ENCODE data around the gene MECR. TPM values are rescaled to one million over a fixed set of nuclear protein-coding genes. Genes with fewer than 3 reads are reported as not detected.

MECR gene
- total RNA-seq, 1 donor from 2014 or later = 11.7 TPM

DNA sequence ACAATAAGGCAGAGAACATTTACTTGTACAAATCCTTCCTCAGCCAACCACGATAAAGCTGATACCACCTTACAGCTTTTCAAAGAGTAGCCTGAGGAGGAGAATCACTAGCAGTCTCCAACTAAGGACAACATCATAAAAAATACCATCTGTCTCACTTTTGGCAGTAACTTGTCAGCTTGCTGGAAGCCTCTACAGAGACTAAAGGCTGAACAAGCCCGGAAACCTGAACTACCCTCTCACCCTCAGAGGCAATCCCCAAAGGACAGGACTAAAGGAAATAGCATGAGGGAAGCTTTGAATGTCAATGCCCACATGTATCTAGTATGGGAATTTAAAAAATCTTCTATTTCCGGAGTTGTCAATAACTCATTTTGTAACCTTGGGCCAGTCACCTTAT, 59.6 kb downstream of the MECR start:
- no peak for DNase-seq (ENCODE audit: low spot score)
- Mint-ChIP-seq H3K36me3 (peaks cover 42% of the 10 kb centered on the region), H3K9me3 (peaks cover 7% of the 10 kb centered on the region), H3K27me3 (ENCODE audit: insufficient read depth, low read depth) (no peaks in the 10 kb centered on the region), H3K4me3 (no peak overlapping the region), H3K4me1 (peaks cover 18% of the 10 kb centered on the region), H3K27ac (peak overlapping the region; percentile 58)
- no peaks in the 10 kb centered on the region for H3K9me3 ChIP-seq (ENCODE audit: low read depth)
- H3K79me2 ChIP-seq (ENCODE audit: low read depth) = peaks cover 98% of the 10 kb centered on the region
- peaks cover 19% of the 10 kb centered on the region for H3K4me1 ChIP-seq
- no peak overlapping the region for H3K27ac ChIP-seq
- no peaks in the 10 kb centered on the region for H3K27me3 ChIP-seq
- no peaks in the 10 kb centered on the region for H3K36me3 ChIP-seq
- no peak overlapping the region for H2AFZ ChIP-seq (replicated peaks)
- TF ChIP-seq EZH2phosphoT487 (IDR thresholded peaks at IDR 0.05) (no peak), EZH2 (IDR thresholded peaks at IDR 0.05) (no peak)
- TF ChIP-seq, protein P1, sequence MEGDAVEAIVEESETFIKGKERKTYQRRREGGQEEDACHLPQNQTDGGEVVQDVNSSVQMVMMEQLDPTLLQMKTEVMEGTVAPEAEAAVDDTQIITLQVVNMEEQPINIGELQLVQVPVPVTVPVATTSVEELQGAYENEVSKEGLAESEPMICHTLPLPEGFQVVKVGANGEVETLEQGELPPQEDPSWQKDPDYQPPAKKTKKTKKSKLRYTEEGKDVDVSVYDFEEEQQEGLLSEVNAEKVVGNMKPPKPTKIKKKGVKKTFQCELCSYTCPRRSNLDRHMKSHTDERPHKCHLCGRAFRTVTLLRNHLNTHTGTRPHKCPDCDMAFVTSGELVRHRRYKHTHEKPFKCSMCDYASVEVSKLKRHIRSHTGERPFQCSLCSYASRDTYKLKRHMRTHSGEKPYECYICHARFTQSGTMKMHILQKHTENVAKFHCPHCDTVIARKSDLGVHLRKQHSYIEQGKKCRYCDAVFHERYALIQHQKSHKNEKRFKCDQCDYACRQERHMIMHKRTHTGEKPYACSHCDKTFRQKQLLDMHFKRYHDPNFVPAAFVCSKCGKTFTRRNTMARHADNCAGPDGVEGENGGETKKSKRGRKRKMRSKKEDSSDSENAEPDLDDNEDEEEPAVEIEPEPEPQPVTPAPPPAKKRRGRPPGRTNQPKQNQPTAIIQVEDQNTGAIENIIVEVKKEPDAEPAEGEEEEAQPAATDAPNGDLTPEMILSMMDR (IDR thresholded peaks at IDR 0.05) = no peak
- peaks cover 48% of the 10 kb centered on the region for H3F3A ChIP-seq (ENCODE audit: low read depth)
- H3K4me3 ChIP-seq = no peak overlapping the region
- H4K20me1 ChIP-seq (ENCODE audit: low read depth) = peaks cover 82% of the 10 kb centered on the region
- H3K4me2 ChIP-seq = no peak overlapping the region
- H3K9ac ChIP-seq = peak overlapping the region; percentile 27

DNA sequence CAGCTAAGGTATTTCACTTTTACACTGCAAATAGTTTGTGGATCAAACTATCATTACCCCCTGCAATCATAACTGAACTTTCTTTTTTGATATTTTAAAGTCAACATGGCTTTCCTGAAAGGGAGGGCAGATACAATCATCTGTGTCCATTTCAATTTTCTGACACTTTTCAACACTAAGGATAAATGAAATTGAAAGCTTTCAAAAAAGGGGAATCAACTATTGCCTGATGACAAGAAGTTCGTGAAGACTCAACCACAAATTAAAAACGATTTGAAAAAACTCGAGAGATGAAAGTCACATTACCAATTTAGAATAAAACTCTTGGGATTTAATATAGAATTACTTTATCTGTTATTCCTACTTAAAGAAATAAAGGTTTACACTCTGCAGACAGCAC, 60.8 kb downstream of the MECR start:
- Histone ChIP-seq H2AFZ (replicated peaks) (no peak overlapping the region), H3K79me2 (ENCODE audit: low read depth) (peaks cover 100% of the 10 kb centered on the region), H3K4me2 (no peak overlapping the region), H3K4me3 (no peak overlapping the region), H3K27ac (no peak overlapping the region), H3F3A (ENCODE audit: low read depth) (peaks cover 59% of the 10 kb centered on the region), H4K20me1 (ENCODE audit: low read depth) (peaks cover 91% of the 10 kb centered on the region), H3K27me3 (no peaks in the 10 kb centered on the region), H3K36me3 (no peaks in the 10 kb centered on the region), H3K4me1 (peaks cover 30% of the 10 kb centered on the region), H3K9me3 (ENCODE audit: low read depth) (no peaks in the 10 kb centered on the region), H3K9ac (no peak overlapping the region)
- Mint-ChIP-seq H3K4me1 (peaks cover 29% of the 10 kb centered on the region), H3K9me3 (peaks cover 5% of the 10 kb centered on the region), H3K27me3 (ENCODE audit: insufficient read depth, low read depth) (no peaks in the 10 kb centered on the region), H3K27ac (no peak overlapping the region), H3K4me3 (no peak overlapping the region), H3K36me3 (peaks cover 40% of the 10 kb centered on the region)
- TF ChIP-seq, protein P1 (IDR thresholded peaks at IDR 0.05) = no peak
- TF ChIP-seq EZH2 (IDR thresholded peaks at IDR 0.05) = no peak
- no peak for TF ChIP-seq EZH2phosphoT487 (IDR thresholded peaks at IDR 0.05)
- no peak for DNase-seq (ENCODE audit: low spot score)

DNA sequence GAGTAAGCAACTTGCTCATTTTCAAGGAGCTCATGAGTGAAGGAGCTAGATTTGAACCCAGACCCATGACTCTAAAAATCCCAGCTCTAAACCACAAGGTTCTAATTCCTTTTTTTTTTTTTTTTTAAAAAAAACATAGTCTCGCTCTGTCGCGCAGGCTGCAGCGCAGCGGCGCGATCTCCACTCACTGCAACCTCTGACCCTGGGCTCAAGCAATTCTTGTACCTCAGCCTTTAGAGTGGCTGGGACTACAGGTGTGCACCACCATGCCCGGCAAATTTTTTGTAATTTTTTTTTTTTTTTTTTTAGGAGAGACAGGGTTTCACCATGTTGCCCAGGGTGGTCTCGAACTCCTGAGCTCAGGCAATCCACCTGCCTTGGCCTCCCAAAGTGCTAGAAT, 62.8 kb downstream of the MECR start:
- peaks cover 41% of the 10 kb centered on the region for H3K4me1 ChIP-seq
- H3K27me3 ChIP-seq = no peaks in the 10 kb centered on the region
- Mint-ChIP-seq H3K9me3 (no peaks in the 10 kb centered on the region), H3K4me3 (no peak overlapping the region), H3K27me3 (ENCODE audit: insufficient read depth, low read depth) (no peaks in the 10 kb centered on the region), H3K36me3 (peaks cover 35% of the 10 kb centered on the region), H3K27ac (no peak overlapping the region), H3K4me1 (peaks cover 49% of the 10 kb centered on the region)
- no peaks in the 10 kb centered on the region for H3K9me3 ChIP-seq (ENCODE audit: low read depth)
- no peak overlapping the region for H2AFZ ChIP-seq (replicated peaks)
- peaks cover 6% of the 10 kb centered on the region for H3K36me3 ChIP-seq
- peaks cover 100% of the 10 kb centered on the region for H4K20me1 ChIP-seq (ENCODE audit: low read depth)
- peaks cover 100% of the 10 kb centered on the region for H3K79me2 ChIP-seq (ENCODE audit: low read depth)
- TF ChIP-seq EZH2phosphoT487 (IDR thresholded peaks at IDR 0.05) (no peak), EZH2 (IDR thresholded peaks at IDR 0.05) (no peak)
- TF ChIP-seq, protein P1 (IDR thresholded peaks at IDR 0.05) = no peak
- H3K4me2 ChIP-seq = no peak overlapping the region
- no peak overlapping the region for H3K9ac ChIP-seq
- H3K4me3 ChIP-seq = no peak overlapping the region
- peaks cover 69% of the 10 kb centered on the region for H3F3A ChIP-seq (ENCODE audit: low read depth)
- no peak overlapping the region for H3K27ac ChIP-seq
- no peak for DNase-seq (ENCODE audit: low spot score)

Data from neural progenitor cell (in vitro differentiated cells).